HEK293T (cell line): ENCODE results near the gene CREB5.

Experiments used
- BHLHE40 ChIP-seq: fragments of 450-650 bp; IDR thresholded peaks from 2 replicates; pipeline ENCODE4 v1.6.1; 2016; ENCODE audit warnings: mild to moderate bottlenecking, moderate library complexity, borderline replicate concordance
- ELF4 ChIP-seq: fragments of 450-650 bp; IDR thresholded peaks from 2 replicates; pipeline ENCODE4 v1.6.1; 2017; ENCODE audit warnings: antibody characterized with exemption
- FOXM1 ChIP-seq: fragments of 450-650 bp; IDR thresholded peaks from 2 replicates; pipeline ENCODE4 v1.6.1; 2017; ENCODE audit warnings: mild to moderate bottlenecking, borderline replicate concordance
- LEF1 ChIP-seq: fragments of 450-650 bp; IDR thresholded peaks from 2 replicates; pipeline ENCODE4 v1.6.1; 2017; ENCODE audit warnings: mild to moderate bottlenecking, borderline replicate concordance
- NFRKB ChIP-seq: fragments of 450-650 bp; IDR thresholded peaks from 2 replicates; pipeline ENCODE4 v1.6.1; 2016; ENCODE audit warnings: mild to moderate bottlenecking, moderate library complexity
- SP1 ChIP-seq: fragments of 450-650 bp; IDR thresholded peaks from 2 replicates; pipeline ENCODE4 v1.6.1; 2017
- SUZ12 ChIP-seq: fragments of 450-650 bp; IDR thresholded peaks from 2 replicates; pipeline ENCODE4 v1.6.1; 2016; ENCODE audit warnings: mild to moderate bottlenecking
- TARDBP ChIP-seq: fragments of 450-650 bp; IDR thresholded peaks from 2 replicates; pipeline ENCODE4 v1.6.1; 2016

GRCh38 chr7:28747854-28748253, 335.5 kb downstream of the CREB5 start:
- TF ChIP-seq BHLHE40 (no peak), TARDBP (no peak), FOXM1 (no peak), NFRKB (no peak), ELF4 (no peak), SP1 (no peak), SUZ12 (no peak), LEF1 (no peak)
